Fibroblast of upper back skin (primary cell): ENCODE measurements around the gene SHMT2.

Experiments
- DNase-seq: peaks from one replicate; pipeline ENCODE4 v3.0.0-alpha.2; 2013

The SHMT2 gene

DNA sequence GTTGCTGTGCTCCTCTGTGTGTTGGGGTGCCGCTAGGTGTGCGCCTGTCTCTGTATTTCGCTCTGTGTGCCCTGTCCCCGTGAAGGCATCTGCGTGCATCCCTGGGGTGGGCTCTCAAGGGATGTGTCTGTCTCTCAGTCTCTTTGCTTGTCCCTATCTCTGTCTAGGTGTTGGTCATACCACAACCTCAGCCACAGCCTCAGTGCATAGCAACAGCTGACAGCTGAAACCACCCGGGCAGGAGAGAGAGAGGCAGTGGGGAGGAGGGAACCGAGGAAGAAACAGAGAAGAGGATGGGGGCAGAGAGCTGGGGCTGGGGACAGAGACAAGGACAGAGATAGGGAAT lies 13.9 kb upstream of the SHMT2 start:
- no peak for DNase-seq

DNA sequence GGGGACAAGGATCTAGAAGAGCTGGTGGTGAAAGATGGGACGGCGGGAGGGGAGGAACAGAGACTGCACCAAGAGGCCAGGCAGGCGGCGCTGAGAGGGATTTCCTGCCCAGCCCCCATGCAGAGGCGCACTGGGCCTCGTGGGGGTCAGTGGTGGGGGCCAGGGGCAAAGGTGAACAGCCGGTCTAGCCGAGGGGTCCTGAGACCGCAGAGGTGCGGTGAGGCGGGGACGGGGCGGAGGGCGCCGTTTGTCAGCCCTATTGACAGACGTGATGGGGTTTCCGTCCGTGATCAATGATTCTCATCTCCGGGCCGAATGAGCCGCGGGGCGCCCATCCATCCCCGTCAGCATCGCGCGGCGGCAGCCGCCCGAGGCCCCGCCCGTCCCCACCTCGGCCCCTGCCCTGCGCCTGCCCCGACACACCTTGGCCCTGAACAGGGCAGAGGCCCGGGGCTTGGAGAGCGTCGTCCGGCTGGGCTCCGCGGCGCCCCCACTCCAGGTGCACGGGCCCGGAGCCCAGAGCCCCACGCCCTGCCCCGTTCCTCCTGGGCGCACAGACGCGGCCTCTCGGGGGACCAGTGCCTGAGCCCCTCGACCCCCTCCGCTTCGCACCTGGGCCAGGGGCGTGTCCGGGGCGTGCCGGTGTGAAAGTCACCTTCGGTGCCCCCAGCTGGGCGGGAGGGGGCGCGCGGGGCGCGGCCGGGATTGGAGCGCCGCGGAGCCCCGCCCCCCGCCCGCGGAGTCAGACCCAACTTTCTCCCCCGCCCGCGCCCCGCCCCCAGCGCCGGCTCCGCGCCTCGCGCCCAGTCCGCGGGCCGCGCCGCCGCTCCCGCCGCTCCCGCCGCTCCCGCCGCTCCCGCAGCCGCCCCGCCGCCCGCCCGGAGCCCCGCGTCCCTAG lies 13.2 kb upstream of the SHMT2 start, which contains the start of gene NXPH4:
NXPH4 (plus strand) TSS at position 781 of the 898 bp plus-strand sequence. CDS start 176 bp downstream, outside the sequence.
- no peak for DNase-seq

DNA sequence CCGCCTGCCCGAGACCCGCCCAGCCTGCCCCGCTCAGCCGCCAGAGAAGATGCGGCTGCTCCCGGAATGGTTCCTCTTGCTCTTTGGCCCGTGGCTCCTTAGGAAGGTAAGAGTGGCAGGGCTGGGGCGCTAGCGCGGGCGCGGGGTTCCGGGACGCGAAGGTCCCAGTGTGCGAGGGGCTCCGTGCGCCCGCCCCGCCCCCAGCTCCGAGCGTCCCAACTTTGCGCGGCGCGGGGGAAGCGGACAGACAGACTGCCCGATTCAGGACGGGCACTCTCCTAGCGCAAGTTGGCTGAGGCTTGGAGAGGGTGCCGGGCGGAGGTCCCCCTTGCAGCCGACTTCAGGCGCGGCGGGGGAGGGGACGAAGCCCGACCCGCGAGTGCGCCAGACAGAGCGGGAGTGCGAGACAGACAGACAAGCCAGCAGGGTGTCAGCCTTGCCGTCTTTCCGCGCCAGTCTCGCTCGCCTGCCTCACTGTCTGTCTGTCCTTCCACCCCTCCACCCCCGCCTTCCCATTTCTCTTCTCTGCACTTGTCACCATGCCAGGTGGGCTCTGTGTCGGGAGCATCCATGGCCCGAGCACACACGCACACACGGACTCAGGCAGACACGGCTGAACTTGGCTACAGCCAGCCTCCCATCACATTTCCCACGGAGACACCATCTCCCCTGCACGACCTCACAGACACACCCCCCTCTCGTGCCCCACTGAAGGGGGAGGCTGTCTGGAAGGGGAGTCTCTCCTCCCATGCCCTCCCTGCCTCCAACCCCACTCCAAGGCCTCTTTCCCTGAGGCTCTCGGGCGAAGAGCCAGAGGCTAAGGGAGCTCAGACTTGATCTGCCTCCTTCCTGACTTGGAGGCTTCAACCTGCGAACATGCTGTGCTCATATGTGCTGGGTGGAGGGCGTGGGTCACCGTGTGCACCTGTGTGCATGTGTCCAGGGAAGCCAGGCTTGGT lies 12.3 kb upstream of the SHMT2 start:
- DNase-seq = no peak

DNA sequence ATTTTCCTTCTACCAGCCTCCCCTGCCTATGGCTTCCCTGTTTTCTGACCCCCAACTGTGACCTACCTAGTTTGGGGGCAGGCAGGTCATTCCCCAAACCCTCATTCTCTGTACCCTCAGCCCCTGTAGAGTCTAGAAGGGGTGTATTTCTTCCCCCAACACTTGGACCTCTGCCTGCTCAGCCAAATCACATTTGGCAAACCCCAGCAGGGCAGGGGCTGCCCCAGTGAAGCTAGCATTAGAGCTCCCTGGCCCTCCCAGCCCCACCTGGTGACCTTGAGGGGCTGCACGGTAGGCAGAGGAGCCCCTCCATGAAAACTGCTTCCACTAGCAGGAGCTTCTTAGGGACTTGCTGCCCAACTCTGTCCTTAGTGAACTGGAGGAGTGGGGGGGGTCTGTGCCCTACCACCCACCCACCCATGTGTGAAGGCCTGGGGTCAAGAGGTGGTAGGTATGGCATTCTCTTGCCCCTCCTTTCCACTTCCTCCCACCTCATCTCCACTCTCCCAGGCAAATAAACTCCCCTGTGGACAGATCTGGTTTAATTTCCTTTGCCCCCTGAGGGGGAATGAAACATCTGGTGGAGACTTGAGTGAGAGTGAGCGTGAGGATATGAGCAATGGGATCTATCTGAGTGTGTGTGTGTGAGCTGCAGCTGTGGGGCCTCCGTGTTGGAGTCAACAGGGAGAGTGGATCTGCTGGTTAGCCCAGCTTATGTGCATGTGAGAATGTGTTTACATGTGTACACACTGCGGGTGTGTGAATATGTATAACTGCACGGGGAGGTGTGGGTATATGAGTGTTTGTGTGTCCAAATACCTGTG lies 11.3 kb upstream of the SHMT2 start:
- no peak for DNase-seq

DNA sequence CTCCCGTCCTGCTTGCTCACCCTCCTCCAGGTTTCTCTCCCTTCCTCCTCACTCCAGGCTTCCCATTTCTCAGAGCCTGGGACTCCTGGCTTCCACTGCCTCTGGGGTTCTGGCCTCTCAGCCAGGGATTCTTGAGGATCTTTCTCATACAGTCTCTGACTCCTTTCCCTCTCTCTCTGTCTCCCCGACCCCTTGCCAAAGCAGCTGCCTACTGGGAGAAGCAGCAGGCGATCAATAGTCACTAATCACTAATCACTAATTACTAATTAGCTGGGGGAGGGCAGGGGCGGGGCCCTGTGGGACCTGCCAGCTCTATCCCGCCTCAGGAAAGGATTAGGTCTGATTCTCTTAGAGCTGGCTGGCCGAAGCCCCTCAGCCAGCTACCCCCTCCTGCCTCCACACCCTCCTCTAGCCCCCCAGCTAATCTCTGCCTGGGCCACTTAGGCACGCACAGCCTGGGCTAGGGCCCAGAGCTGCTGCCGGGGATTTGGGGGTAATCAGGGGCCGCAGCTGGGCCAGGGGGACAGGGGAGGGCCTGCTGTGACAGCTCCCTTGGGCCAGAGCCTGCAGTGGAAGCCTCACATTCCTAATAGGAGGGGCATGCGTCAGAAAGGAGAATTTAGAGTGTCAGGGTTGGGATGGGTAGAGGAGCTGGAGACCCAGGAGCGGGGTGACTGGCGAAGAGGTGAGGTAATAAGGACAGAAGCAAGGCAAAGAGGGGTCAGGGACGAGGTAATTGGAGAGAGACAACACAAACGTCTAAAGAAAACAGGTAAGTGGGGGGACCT lies 10.1 kb upstream of the SHMT2 start:
- DNase-seq = no peak

DNA sequence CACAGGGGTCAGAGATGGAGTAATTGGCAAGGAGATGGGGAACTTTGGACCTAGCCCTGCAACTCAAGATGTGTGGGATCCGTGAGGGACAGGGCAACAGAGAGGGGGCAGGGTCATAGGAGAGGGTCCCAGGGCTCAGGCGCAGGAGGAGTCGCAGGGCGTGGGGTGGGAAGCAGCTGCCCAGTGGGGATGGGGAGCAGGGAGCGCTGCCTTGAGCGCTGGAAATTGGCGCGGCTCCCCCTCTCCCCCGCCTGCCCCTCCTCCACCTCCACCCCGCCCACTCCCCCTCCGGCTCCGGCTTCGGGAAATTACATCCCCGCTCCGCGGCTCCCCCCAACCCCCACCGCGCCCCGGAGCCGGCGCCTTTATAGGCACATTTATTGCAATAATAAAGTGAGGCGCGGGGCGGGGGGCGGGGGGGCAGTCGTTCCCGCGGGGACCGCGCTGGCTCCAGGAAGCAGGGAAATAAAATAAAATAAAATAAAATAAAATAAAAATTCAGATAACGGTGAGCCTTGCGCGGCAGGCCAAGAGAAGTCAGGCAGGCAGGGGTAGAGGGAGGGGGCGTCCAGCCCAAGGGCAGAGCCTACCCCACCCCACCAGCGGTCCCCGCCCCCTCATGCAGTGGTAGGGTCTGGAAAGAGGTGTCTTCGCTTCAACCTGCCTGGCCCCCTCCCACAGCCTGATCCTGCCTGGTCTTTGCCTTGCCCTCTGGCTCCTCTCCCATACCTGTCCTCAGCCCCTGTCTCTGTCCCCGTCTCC lies 9.3 kb upstream of the SHMT2 start:
- no peak for DNase-seq

DNA sequence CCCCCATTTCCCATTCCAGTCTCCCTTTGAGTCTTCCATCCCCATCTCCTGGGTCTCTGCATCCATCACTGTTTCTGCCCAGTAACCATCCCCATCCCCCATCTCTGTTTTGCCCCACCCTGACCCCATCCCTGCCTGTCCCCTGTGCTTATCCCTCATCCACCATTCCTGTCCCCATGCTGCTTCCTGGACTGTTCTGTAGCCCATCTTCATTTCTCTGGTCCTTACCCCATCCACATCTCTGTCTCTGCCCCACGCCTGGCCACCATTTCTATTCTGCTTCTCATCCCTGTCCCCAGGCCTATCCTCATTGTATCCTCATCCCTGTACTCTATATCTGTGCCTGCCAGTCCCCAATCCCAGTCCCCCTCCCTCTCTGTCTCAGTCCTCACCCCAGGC lies 8.7 kb upstream of the SHMT2 start:
- no peak for DNase-seq

DNA sequence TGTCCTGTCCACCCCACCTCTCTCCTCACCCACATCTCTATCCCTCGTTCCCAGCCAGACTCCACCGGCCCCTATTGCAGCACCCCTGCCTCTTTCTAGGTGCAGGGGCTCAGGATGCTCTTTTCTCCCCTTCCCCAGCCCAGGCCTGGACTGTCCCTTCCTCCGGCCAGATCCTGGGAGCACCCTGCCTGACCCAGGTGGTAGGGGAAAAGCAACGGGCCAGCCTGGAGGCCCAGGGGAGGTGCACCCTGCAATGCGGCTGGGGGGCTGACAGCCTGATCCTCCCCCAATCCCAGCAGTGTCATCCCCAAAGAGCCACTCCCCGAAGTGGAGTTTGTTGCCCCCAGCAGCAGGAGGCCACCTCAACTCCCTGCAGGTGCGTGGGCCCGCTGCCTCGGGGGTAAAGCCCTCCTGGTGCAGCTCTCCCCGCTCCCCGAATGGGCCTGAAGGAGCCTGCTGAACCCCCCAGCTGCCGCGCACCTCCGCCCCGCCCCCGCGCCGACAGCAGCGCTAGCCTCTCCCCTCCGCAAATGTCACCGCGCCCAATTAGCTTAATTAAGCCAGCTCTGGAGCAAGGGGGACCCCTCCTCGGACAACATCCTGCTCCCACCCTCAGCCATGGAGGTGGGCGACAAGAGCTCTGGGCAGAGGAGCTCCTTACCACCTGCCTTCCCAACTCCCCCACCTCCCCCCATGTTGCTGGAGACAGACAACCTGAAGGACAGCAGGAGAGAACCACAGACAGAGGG lies 8.2 kb upstream of the SHMT2 start:
- DNase-seq = no peak

DNA sequence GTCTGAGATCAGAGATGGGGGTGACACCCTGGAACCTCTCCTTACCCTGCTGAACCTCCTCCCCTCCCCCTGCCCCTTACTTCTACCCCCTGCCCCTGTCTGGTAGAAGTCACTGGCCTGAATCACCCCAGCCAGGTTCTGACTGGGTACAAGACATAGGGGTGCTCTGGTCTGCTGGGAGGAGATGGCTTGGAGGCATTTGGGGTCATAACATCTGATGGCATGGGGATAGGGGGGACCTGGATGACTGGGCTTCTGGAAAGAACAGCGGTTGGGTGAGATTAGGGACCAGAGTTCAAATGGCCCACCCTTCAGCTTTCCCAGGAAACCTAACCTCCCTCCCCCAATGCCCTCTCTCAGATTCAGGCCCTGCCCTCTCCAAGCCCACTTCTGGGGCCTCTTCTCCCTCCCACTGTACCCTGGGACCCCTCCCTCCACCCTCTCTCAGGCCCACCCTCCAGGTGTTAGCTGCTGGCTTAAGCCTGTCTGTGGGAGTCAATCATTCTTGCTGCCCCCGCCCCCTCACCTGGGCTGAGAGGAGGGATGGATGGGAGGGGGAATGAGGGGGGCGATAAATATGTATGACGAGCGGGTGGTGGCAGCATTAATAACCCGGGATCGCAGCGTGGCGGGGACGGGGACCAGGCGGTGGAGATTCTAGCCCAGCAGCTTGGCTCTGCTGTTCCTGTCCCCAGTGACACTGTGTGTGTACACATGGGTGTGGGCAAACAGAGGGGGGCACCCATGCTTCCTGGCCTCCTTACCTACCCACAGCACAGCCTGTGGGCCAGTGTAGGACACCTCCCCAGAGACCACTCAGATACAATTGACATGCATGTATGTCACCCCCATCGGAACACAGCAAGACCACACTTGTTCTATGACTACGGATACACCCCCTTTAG lies 7.0 kb upstream of the SHMT2 start:
- no peak for DNase-seq

DNA sequence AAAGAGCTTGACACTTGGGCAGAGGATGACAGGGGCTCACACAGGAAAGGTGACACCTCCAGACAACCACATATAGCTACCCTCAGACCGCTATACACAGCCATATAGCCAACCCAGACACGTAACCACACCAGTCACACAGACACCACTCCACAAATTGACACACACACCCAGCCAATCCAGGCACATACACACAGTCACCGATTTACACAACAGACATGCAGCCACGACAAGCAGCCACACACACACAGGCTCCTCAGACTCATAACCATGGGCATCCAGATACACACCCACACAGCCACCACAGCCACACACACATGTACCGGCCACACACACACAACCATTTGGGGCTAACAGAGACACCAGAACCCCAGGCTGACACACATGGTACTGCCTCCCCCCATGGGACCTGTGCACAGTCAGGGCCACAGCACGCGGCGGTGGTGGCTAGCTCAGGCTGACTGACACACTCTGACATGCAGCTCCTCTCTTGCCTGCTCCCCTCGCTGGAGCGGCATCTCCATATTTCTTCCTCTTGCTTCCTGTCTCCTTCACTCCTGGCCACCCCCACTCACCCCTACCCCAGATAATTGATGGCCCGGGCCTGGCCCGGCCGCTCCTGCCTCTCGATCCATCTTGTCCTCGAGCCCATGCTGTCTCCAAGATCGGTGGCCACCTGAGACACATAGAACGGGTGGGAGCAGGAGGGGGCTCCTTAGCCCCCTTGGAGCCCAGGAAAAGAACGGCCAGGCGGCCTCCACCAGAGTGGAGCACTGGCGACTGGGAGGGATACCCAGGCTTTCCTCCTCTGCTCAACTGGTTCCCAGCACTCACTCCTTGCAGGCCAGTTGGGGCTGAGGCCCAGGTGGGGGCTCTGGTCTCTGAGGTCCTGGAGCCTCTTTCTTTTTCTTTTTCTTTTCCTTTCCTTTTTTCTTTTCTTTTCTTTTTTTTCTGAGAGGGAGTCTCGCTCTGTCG lies 6.0 kb upstream of the SHMT2 start:
- no peak for DNase-seq

DNA sequence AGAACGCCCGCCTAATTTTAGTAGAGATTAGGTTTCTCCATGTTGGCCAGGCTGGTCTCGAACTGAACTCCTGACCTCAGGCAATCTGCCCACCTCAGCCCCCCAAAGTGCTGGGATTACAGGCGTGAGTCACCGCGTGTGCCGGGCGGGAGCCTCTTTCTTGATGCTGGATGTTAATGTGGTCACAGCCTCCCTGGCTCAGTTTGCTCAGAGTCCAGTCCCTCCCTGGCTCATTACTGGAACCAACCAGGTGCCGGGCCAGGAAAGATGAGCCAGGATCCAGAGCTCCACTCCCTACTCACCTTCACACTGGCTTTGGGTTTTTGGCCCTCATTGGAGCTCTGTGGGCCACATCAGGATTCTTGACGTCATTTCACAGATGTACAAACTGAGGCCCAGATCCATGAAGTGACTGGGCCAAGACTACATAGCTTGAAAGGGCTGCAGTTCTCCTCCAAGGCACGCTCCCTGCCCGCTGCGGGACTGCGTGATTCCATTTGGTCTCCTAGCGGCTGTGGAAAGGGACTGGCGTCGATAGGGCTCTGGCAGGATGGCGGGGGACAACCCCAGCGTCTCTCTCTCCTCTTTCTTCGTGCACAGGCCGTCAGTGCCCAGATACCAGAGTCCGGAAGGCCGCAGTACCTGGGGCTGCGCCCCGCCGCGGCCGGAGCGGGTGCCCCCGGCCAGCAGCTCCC lies 5.1 kb upstream of the SHMT2 start:
- no peak for DNase-seq

DNA sequence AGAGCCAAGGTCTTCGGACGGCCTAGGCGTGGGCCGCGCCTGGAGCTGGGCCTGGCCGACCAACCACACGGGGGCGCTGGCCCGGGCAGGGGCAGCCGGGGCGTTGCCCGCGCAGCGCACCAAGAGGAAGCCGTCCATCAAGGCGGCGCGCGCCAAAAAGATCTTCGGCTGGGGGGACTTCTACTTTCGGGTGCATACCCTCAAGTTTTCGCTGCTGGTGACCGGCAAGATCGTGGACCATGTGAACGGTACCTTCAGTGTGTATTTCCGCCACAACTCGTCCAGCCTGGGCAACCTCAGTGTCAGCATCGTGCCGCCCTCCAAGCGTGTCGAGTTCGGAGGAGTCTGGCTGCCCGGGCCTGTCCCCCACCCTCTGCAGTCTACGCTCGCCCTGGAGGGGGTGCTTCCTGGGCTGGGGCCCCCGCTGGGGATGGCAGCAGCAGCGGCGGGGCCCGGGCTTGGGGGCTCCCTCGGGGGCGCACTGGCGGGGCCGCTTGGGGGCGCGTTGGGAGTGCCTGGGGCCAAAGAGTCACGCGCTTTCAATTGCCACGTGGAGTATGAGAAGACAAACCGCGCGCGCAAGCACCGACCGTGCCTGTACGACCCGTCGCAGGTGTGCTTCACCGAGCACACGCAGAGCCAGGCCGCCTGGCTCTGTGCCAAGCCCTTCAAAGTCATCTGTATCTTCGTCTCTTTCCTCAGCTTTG lies 4.4 kb upstream of the SHMT2 start:
- DNase-seq = no peak

DNA sequence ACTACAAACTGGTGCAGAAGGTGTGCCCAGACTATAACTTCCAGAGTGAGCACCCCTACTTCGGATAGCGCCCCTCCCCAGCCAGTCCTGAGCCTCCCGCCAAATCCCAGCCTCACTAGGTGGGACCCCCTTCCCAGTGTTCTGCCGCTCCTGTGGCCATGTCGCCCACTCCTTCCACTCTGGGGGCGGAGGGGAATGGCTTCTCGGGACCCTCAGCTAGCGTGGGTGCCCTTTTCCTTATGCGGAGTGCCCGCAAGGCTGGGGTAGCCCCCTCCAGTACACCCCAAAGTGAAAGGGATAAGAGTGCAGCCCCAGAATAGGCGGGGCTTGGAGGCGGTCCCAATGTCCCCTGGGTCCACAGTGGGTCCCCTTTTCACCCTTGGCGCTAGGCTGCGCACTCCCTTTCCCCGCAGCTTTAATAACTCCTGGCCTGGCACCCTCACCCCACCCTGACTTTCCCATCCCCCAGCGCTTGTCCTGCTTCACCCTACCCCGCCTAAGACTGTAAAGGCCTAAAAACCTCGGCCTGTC lies 3.8 kb upstream of the SHMT2 start:
- no peak for DNase-seq

DNA sequence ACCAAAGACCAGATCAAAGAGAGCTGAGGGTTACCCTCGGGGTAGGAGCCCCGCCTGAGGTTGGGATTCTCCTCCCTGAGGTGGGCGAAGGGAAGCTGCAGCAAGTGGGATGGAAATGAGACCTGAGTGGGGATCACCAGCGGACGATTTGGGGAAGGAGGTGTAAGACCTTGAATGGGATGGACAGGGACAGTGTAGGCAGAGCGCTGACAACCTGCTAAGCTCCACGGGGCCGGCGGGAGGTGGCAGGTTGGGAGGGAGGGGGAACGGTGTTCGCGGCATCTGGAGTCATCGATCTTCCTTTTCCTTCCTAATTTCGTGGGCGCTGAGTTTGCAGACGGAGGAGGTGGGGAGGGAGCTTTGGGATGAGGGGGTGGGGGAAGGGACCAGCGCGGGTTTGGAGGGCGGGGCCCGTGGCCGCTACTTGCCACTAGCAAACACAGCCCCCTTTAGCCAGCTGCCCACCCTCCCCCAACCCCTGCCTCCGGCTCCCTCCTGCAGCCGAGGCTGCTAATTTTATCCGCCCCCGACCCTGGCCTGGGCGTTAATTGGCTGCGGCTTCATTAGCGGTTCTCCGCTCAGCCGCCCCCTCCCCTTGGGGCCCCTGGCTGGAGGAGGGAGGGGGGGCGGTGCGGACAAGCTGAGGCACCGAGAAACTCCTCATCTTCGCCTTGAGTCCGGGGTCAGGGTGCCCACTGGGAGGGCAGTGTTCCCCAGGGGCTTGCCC lies 2.8 kb upstream of the SHMT2 start:
- no peak for DNase-seq

DNA sequence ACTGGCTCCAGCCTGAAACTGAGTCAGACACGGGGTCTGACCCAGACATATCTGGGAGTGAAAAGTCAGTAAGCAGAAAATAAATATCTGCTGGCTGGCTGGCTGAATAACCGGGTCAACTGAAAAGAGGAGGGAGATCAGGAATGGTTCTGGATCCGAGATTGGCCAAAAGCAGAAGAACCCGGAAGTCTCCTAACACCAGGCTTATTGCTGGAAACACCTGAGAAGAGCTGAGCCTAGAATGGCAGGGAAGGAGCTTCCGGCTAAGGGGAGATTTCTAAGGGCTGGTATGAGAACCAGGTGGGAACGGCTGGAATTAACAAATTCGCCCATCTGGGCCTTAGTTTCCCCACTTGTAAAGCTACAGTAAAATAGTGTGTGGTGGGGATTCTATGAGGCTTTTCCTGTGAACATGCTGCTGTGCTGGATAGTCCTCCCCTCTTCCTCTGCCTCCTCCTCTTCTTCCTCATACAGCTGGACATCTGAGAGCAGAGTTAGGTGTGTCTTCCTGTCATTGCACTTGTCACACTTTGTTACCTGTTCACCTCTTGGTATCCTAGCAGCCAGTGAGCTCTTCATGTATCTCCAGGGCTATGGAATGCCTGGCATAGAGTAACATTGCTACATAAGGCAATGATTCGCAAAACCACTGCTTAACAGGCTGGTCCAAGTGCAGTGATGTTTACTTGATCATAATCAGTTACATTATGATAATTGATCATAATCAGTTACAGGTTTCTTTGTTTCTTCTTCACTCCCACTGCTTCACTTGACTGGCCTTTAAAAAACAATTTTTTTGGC lies 2.0 kb upstream of the SHMT2 start:
- no peak for DNase-seq
